ENCODE measurements around the gene OFD1.

The OFD1 gene

GRCh38 chrX:13803116-13803515, 68.6 kb downstream of the OFD1 start:
- CTCF ChIA-PET, result no interaction called here

GRCh38 chrX:13805241-13805640, 70.7 kb downstream of the OFD1 start:
- TF ChIP-seq CTBP1 (IDR thresholded peaks at IDR 0.05; ENCODE audit: borderline replicate concordance) (no peak), LEF1 (IDR thresholded peaks at IDR 0.05; ENCODE audit: borderline replicate concordance) (no peak), FOXM1 (IDR thresholded peaks at IDR 0.05; ENCODE audit: borderline replicate concordance) (no peak), PKNOX1 (IDR thresholded peaks at IDR 0.05) (no peak), SP1 (IDR thresholded peaks at IDR 0.05) (no peak), FOXK2 (IDR thresholded peaks at IDR 0.05) (no peak)
- ChIA-PET POLR2A (no interaction called here), CTCF (interaction anchor here (0.7 kb wide), 1 partner anchor 127 kb away, joined by 3 read pairs; no protein-coding TSS in a partner anchor)
- DNase-seq (ENCODE audit: extremely low spot score), result no peak

More at GRCh38 chrX:13803116-13803515, 68.6 kb downstream of the OFD1 start:
- no peak for DNase-seq (ENCODE audit: extremely low spot score)
- TF ChIP-seq FOXA1 (IDR thresholded peaks at IDR 0.05) (no peak), CTBP1 (IDR thresholded peaks at IDR 0.05; ENCODE audit: borderline replicate concordance) (no peak), SP1 (IDR thresholded peaks at IDR 0.05) (no peak), TARDBP (IDR thresholded peaks at IDR 0.05) (no peak), HDGF (IDR thresholded peaks at IDR 0.05; ENCODE audit: borderline replicate concordance) (no peak), SUZ12 (IDR thresholded peaks at IDR 0.05) (no peak), L3MBTL2 (conservative IDR thresholded peaks at IDR 0.05) (no peak), BHLHE40 (IDR thresholded peaks at IDR 0.05; ENCODE audit: borderline replicate concordance) (no peak), ZNF384 (IDR thresholded peaks at IDR 0.05) (no peak), PKNOX1 (IDR thresholded peaks at IDR 0.05) (no peak), FOXM1 (IDR thresholded peaks at IDR 0.05; ENCODE audit: borderline replicate concordance) (no peak), ELF4 (IDR thresholded peaks at IDR 0.05) (no peak), ARNT (IDR thresholded peaks at IDR 0.05) (no peak), LEF1 (IDR thresholded peaks at IDR 0.05; ENCODE audit: borderline replicate concordance) (no peak), NFRKB (IDR thresholded peaks at IDR 0.05) (no peak), FOXK2 (IDR thresholded peaks at IDR 0.05) (no peak)
- POLR2A ChIA-PET, result no interaction called here

- TF ChIP-seq CTBP1 (IDR thresholded peaks at IDR 0.05; ENCODE audit: borderline replicate concordance) (no peak), FOXK2 (IDR thresholded peaks at IDR 0.05) (no peak), ZNF384 (IDR thresholded peaks at IDR 0.05) (no peak), PKNOX1 (IDR thresholded peaks at IDR 0.05) (no peak), SP1 (IDR thresholded peaks at IDR 0.05) (no peak)
- POLR2A ChIA-PET, result no interaction called here
- CTCF ChIA-PET, result no interaction called here
- no peak for DNase-seq (ENCODE audit: extremely low spot score)
These were observed 73.7 kb downstream of the OFD1 start for GRCh38 chrX:13808293-13808692.

- ChIA-PET POLR2A (no interaction called here), CTCF (no interaction called here)
- TF ChIP-seq L3MBTL2 (conservative IDR thresholded peaks at IDR 0.05) (no peak), FOXK2 (IDR thresholded peaks at IDR 0.05) (no peak)
- no peak for DNase-seq (ENCODE audit: extremely low spot score)
These were observed 74.3 kb downstream of the OFD1 start for GRCh38 chrX:13808865-13809264.

- DNase-seq (ENCODE audit: extremely low spot score), result no peak
- POLR2A ChIA-PET, result no interaction called here
- no peak for TF ChIP-seq NFRKB (IDR thresholded peaks at IDR 0.05)
- TF ChIP-seq ELF4 (IDR thresholded peaks at IDR 0.05), result no peak
- no peak for TF ChIP-seq CTBP1 (IDR thresholded peaks at IDR 0.05; ENCODE audit: borderline replicate concordance)
- TF ChIP-seq HDGF (IDR thresholded peaks at IDR 0.05; ENCODE audit: borderline replicate concordance), result no peak
- no peak for TF ChIP-seq TARDBP (IDR thresholded peaks at IDR 0.05)
- TF ChIP-seq L3MBTL2 (conservative IDR thresholded peaks at IDR 0.05), result no peak
- CTCF ChIA-PET, result no interaction called here
These were observed 81.1 kb downstream of the OFD1 start for GRCh38 chrX:13815664-13816063.

GRCh38 chrX:13816176-13816575, 81.6 kb downstream of the OFD1 start:
- TF ChIP-seq SP1 (IDR thresholded peaks at IDR 0.05), result no peak
- TF ChIP-seq HDGF (IDR thresholded peaks at IDR 0.05; ENCODE audit: borderline replicate concordance), result no peak
- TF ChIP-seq FOXM1 (IDR thresholded peaks at IDR 0.05; ENCODE audit: borderline replicate concordance), result no peak
- no peak for TF ChIP-seq ARNT (IDR thresholded peaks at IDR 0.05)
- no peak for TF ChIP-seq PKNOX1 (IDR thresholded peaks at IDR 0.05)
- TF ChIP-seq BHLHE40 (IDR thresholded peaks at IDR 0.05; ENCODE audit: borderline replicate concordance), result no peak
- TF ChIP-seq L3MBTL2 (conservative IDR thresholded peaks at IDR 0.05), result no peak
- no peak for TF ChIP-seq TARDBP (IDR thresholded peaks at IDR 0.05)
- no peak for TF ChIP-seq CTBP1 (IDR thresholded peaks at IDR 0.05; ENCODE audit: borderline replicate concordance)
- TF ChIP-seq NFRKB (IDR thresholded peaks at IDR 0.05), result no peak
- CTCF ChIA-PET, result no interaction called here
- POLR2A ChIA-PET, result no interaction called here
- no peak for DNase-seq (ENCODE audit: extremely low spot score)

Measured in HEK293T (cell line).